GM21360 (cell line): Measurements from ENCODE around the gene PGBD5.
A peak's percentile ranks its signal among the peaks of the same experiment; 100 is the strongest.

ENCODE experiments used
- ATAC-seq: cut with Tn5 transposase; IDR thresholded peaks from one replicate; pipeline ENCODE4 v1.9.1; 2021; ENCODE audit warnings: mild to moderate bottlenecking, moderate library complexity; ENCODE audit not compliant: unreplicated experiment

PGBD5 gene

GRCh38 chr1:230283678-230284077, 142.5 kb downstream of the PGBD5 start:
- ATAC-seq: no peak

- no peak for ATAC-seq
These were observed 144.0 kb downstream of the PGBD5 start for GRCh38 chr1:230282157-230282556.

GRCh38 chr1:230281556-230281955, 144.6 kb downstream of the PGBD5 start:
- no peak for ATAC-seq

GRCh38 chr1:230280906-230281413, 145.2 kb downstream of the PGBD5 start:
- no peak for ATAC-seq

- ATAC-seq: no peak
These were observed 145.9 kb downstream of the PGBD5 start for GRCh38 chr1:230280054-230280795.

- no peak for ATAC-seq
These were observed 146.6 kb downstream of the PGBD5 start for GRCh38 chr1:230279583-230279945.

- no peak for ATAC-seq
These were observed 147.1 kb downstream of the PGBD5 start for GRCh38 chr1:230278871-230279582.

- ATAC-seq: no peak
These were observed 147.8 kb downstream of the PGBD5 start for GRCh38 chr1:230278376-230278775.

- no peak for ATAC-seq
These were observed 148.7 kb downstream of the PGBD5 start for GRCh38 chr1:230277201-230278025.

- ATAC-seq: no peak
These were observed 149.7 kb downstream of the PGBD5 start for GRCh38 chr1:230276401-230276800.

GRCh38 chr1:230274254-230274653, 151.9 kb downstream of the PGBD5 start:
- no peak for ATAC-seq

- ATAC-seq: no peak
These were observed 152.9 kb downstream of the PGBD5 start for GRCh38 chr1:230273141-230273710.

- ATAC-seq: no peak
These were observed 153.6 kb downstream of the PGBD5 start for GRCh38 chr1:230272557-230272956.

- ATAC-seq: no peak
These were observed 154.7 kb downstream of the PGBD5 start for GRCh38 chr1:230271300-230272035.

GRCh38 chr1:230270559-230271281, 155.4 kb downstream of the PGBD5 start:
- ATAC-seq: peak; percentile 61

GRCh38 chr1:230270185-230270558, 156.0 kb downstream of the PGBD5 start:
- ATAC-seq: peak; percentile 14

GRCh38 chr1:230268371-230269170, 157.6 kb downstream of the PGBD5 start:
- no peak for ATAC-seq

- no peak for ATAC-seq
These were observed 158.6 kb downstream of the PGBD5 start for GRCh38 chr1:230267338-230268065.
